ENCODE results near the gene PLA2G7.

Gene PLA2G7

GRCh38 chr6:46760925-46761324, 25.8 kb upstream of the PLA2G7 start:
- H3K9me3 ChIP-seq (ENCODE audit: insufficient read depth, low read length): no peaks in the 10 kb centered on the region
- no peak overlapping the region for H2AFZ ChIP-seq (ENCODE audit: low read depth, low read length)
- H4K20me1 ChIP-seq (ENCODE audit: insufficient read depth, low read length): no peaks in the 10 kb centered on the region
- TF ChIP-seq, protein P1, sequence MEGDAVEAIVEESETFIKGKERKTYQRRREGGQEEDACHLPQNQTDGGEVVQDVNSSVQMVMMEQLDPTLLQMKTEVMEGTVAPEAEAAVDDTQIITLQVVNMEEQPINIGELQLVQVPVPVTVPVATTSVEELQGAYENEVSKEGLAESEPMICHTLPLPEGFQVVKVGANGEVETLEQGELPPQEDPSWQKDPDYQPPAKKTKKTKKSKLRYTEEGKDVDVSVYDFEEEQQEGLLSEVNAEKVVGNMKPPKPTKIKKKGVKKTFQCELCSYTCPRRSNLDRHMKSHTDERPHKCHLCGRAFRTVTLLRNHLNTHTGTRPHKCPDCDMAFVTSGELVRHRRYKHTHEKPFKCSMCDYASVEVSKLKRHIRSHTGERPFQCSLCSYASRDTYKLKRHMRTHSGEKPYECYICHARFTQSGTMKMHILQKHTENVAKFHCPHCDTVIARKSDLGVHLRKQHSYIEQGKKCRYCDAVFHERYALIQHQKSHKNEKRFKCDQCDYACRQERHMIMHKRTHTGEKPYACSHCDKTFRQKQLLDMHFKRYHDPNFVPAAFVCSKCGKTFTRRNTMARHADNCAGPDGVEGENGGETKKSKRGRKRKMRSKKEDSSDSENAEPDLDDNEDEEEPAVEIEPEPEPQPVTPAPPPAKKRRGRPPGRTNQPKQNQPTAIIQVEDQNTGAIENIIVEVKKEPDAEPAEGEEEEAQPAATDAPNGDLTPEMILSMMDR (IDR thresholded peaks at IDR 0.05; ENCODE audit: low read depth, low read length): no peak
- no peak for TF ChIP-seq EZH2phosphoT487 (IDR thresholded peaks at IDR 0.05; ENCODE audit: low read depth)
- H3K4me2 ChIP-seq (ENCODE audit: low read length): no peak overlapping the region
- no peak overlapping the region for H3K4me3 ChIP-seq (ENCODE audit: low read length)
- H3K36me3 ChIP-seq (replicated peaks; ENCODE audit: low read depth, low read length): no peaks in the 10 kb centered on the region
- H3K27me3 ChIP-seq (ENCODE audit: low read depth, low read length): peaks cover 10% of the 10 kb centered on the region
- H3K9ac ChIP-seq (ENCODE audit: low read length): no peak overlapping the region
- no peaks in the 10 kb centered on the region for H3K4me1 ChIP-seq (ENCODE audit: low read length)
- no peaks in the 10 kb centered on the region for H3K79me2 ChIP-seq (ENCODE audit: low read length)
- H3K27ac ChIP-seq (ENCODE audit: low read length): no peak overlapping the region

- H3K4me2 ChIP-seq (ENCODE audit: low read length): no peak overlapping the region
- H4K20me1 ChIP-seq (ENCODE audit: insufficient read depth, low read length): no peaks in the 10 kb centered on the region
- no peak overlapping the region for H3K4me3 ChIP-seq (ENCODE audit: low read length)
- no peak overlapping the region for H3K9ac ChIP-seq (ENCODE audit: low read length)
- H3K36me3 ChIP-seq (replicated peaks; ENCODE audit: low read depth, low read length): no peaks in the 10 kb centered on the region
- no peak overlapping the region for H3K27ac ChIP-seq (ENCODE audit: low read length)
- H3K79me2 ChIP-seq (ENCODE audit: low read length): no peaks in the 10 kb centered on the region
- no peak overlapping the region for H2AFZ ChIP-seq (ENCODE audit: low read depth, low read length)
- no peaks in the 10 kb centered on the region for H3K9me3 ChIP-seq (ENCODE audit: insufficient read depth, low read length)
- TF ChIP-seq, protein P1 (IDR thresholded peaks at IDR 0.05; ENCODE audit: low read depth, low read length): no peak
- no peak for TF ChIP-seq EZH2phosphoT487 (IDR thresholded peaks at IDR 0.05; ENCODE audit: low read depth)
- H3K27me3 ChIP-seq (ENCODE audit: low read depth, low read length): peaks cover 10% of the 10 kb centered on the region
- no peaks in the 10 kb centered on the region for H3K4me1 ChIP-seq (ENCODE audit: low read length)
Observed at GRCh38 chr6:46758960-46759753, 24.0 kb upstream of the PLA2G7 start.

- Histone ChIP-seq H3K9me3 (ENCODE audit: insufficient read depth, low read length) (no peaks in the 10 kb centered on the region), H3K4me2 (ENCODE audit: low read length) (no peak overlapping the region), H2AFZ (ENCODE audit: low read depth, low read length) (no peak overlapping the region)
Observed at GRCh38 chr6:46757214-46757596, 22.0 kb upstream of the PLA2G7 start.

GRCh38 chr6:46756469-46757213, 21.5 kb upstream of the PLA2G7 start:
- H3K27ac ChIP-seq (ENCODE audit: low read length): no peak overlapping the region
- H2AFZ ChIP-seq (ENCODE audit: low read depth, low read length): no peak overlapping the region
- H3K4me3 ChIP-seq (ENCODE audit: low read length): no peak overlapping the region
- no peaks in the 10 kb centered on the region for H3K9me3 ChIP-seq (ENCODE audit: insufficient read depth, low read length)
- H3K4me1 ChIP-seq (ENCODE audit: low read length): no peaks in the 10 kb centered on the region
- H3K36me3 ChIP-seq (replicated peaks; ENCODE audit: low read depth, low read length): no peaks in the 10 kb centered on the region
- no peak for TF ChIP-seq EZH2phosphoT487 (IDR thresholded peaks at IDR 0.05; ENCODE audit: low read depth)
- TF ChIP-seq, protein P1 (IDR thresholded peaks at IDR 0.05; ENCODE audit: low read depth, low read length): no peak
- H3K4me2 ChIP-seq (ENCODE audit: low read length): no peak overlapping the region
- H3K79me2 ChIP-seq (ENCODE audit: low read length): no peaks in the 10 kb centered on the region
- no peaks in the 10 kb centered on the region for H4K20me1 ChIP-seq (ENCODE audit: insufficient read depth, low read length)
- H3K27me3 ChIP-seq (ENCODE audit: low read depth, low read length): peaks cover 10% of the 10 kb centered on the region
- H3K9ac ChIP-seq (ENCODE audit: low read length): no peak overlapping the region

More at GRCh38 chr6:46757214-46757596, 22.0 kb upstream of the PLA2G7 start:
- Histone ChIP-seq H4K20me1 (ENCODE audit: insufficient read depth, low read length) (no peaks in the 10 kb centered on the region), H3K79me2 (ENCODE audit: low read length) (no peaks in the 10 kb centered on the region), H3K4me1 (ENCODE audit: low read length) (no peaks in the 10 kb centered on the region), H3K27ac (ENCODE audit: low read length) (no peak overlapping the region), H3K4me3 (ENCODE audit: low read length) (no peak overlapping the region), H3K36me3 (replicated peaks; ENCODE audit: low read depth, low read length) (no peaks in the 10 kb centered on the region), H3K9ac (ENCODE audit: low read length) (no peak overlapping the region), H3K27me3 (ENCODE audit: low read depth, low read length) (peaks cover 10% of the 10 kb centered on the region)
- TF ChIP-seq, protein P1 (IDR thresholded peaks at IDR 0.05; ENCODE audit: low read depth, low read length): no peak
- no peak for TF ChIP-seq EZH2phosphoT487 (IDR thresholded peaks at IDR 0.05; ENCODE audit: low read depth)

All from OCI-LY3 (cell line).